Stimulated activated naive CD8-positive, alpha-beta T cell treated with anti-CD3 and anti-CD28 coated beads, Interleukin-15, Interleukin-2, amounts not matched to agents 100 ng/mL and 50 ng/mL, for 24 hours (primary cell): Measurements from ENCODE around the gene TNFRSF9.
"Not testable (repeated sequence)": the region's sequence is repeated elsewhere in the genome, so short reads cannot be mapped to it uniquely, and the experiment has no call there.

Experiments
- H3K27ac Mint-ChIP-seq: one replicate; pipeline ENCODE4 v1.8.0; 2021; ENCODE audit warnings: mild to moderate bottlenecking, mixed read lengths
- H3K27me3 Mint-ChIP-seq: one replicate; pipeline ENCODE4 v1.8.0; 2021; ENCODE audit warnings: mixed read lengths
- H3K36me3 Mint-ChIP-seq: one replicate; pipeline ENCODE4 v1.8.0; 2021; ENCODE audit warnings: low read depth, mixed read lengths
- H3K4me1 Mint-ChIP-seq: one replicate; pipeline ENCODE4 v1.8.0; 2021; ENCODE audit warnings: low read depth, mixed read lengths
- H3K4me3 Mint-ChIP-seq: one replicate; pipeline ENCODE4 v1.8.0; 2021; ENCODE audit warnings: mild to moderate bottlenecking, mixed read lengths
- H3K9me3 Mint-ChIP-seq: one replicate; pipeline ENCODE4 v1.8.0; 2021; ENCODE audit warnings: mixed read lengths

Gene TNFRSF9

GRCh38 chr1:7943251-7943650, 2.6 kb upstream of the TNFRSF9 start:
- Mint-ChIP-seq H3K4me1 (peaks cover 51% of the 10 kb centered on the region), H3K27me3 (no peaks in the 10 kb centered on the region), H3K9me3 (no peaks in the 10 kb centered on the region), H3K27ac (peak overlapping the region; percentile 88), H3K4me3 (peak overlapping the region; percentile 73), H3K36me3 (peaks cover 28% of the 10 kb centered on the region)

- H3K27ac Mint-ChIP-seq, result peak overlapping the region; percentile 100
- peaks cover 51% of the 10 kb centered on the region for H3K4me1 Mint-ChIP-seq
- peaks cover 37% of the 10 kb centered on the region for H3K36me3 Mint-ChIP-seq
Measured at GRCh38 chr1:7942214-7942921, 1.7 kb upstream of the TNFRSF9 start.

GRCh38 chr1:7941437-7941793, 776 bp upstream of the TNFRSF9 start:
- Mint-ChIP-seq H3K9me3 (no peaks in the 10 kb centered on the region), H3K27me3 (no peaks in the 10 kb centered on the region), H3K27ac (peak overlapping the region; percentile 100), H3K4me1 (peaks cover 58% of the 10 kb centered on the region), H3K36me3 (peaks cover 46% of the 10 kb centered on the region), H3K4me3 (peak overlapping the region; percentile 94)

More at GRCh38 chr1:7942214-7942921, 1.7 kb upstream of the TNFRSF9 start:
- peak overlapping the region; percentile 94 for H3K4me3 Mint-ChIP-seq
- H3K9me3 Mint-ChIP-seq, result no peaks in the 10 kb centered on the region
- H3K27me3 Mint-ChIP-seq, result no peaks in the 10 kb centered on the region

- H3K9me3 Mint-ChIP-seq, result no peaks in the 10 kb centered on the region
- peaks cover 68% of the 10 kb centered on the region for H3K4me1 Mint-ChIP-seq
- peak overlapping the region; percentile 94 for H3K4me3 Mint-ChIP-seq
- peaks cover 60% of the 10 kb centered on the region for H3K36me3 Mint-ChIP-seq
- H3K27ac Mint-ChIP-seq, result peak overlapping the region; percentile 100
- H3K27me3 Mint-ChIP-seq, result no peaks in the 10 kb centered on the region
Measured at GRCh38 chr1:7940034-7940433, 605 bp downstream of the TNFRSF9 start.

- peak overlapping the region; percentile 100 for H3K27ac Mint-ChIP-seq
- peaks cover 76% of the 10 kb centered on the region for H3K4me1 Mint-ChIP-seq
- H3K4me3 Mint-ChIP-seq, result peak overlapping the region; percentile 94
- H3K36me3 Mint-ChIP-seq, result peaks cover 80% of the 10 kb centered on the region
- no peaks in the 10 kb centered on the region for H3K27me3 Mint-ChIP-seq
- no peaks in the 10 kb centered on the region for H3K9me3 Mint-ChIP-seq
Measured at GRCh38 chr1:7938070-7938469, 2.6 kb downstream of the TNFRSF9 start.

- Mint-ChIP-seq H3K27ac (peak overlapping the region; percentile 98), H3K36me3 (peaks cover 98% of the 10 kb centered on the region), H3K4me3 (peak overlapping the region; percentile 76), H3K9me3 (no peaks in the 10 kb centered on the region), H3K4me1 (peaks cover 95% of the 10 kb centered on the region), H3K27me3 (no peaks in the 10 kb centered on the region)
Measured at GRCh38 chr1:7932524-7933138, 8.0 kb downstream of the TNFRSF9 start.

GRCh38 chr1:7931446-7931812, 9.2 kb downstream of the TNFRSF9 start:
- H3K4me3 Mint-ChIP-seq, result peak overlapping the region; percentile 75
- peaks cover 98% of the 10 kb centered on the region for H3K36me3 Mint-ChIP-seq
- H3K4me1 Mint-ChIP-seq, result peaks cover 97% of the 10 kb centered on the region
- no peaks in the 10 kb centered on the region for H3K27me3 Mint-ChIP-seq
- no peaks in the 10 kb centered on the region for H3K9me3 Mint-ChIP-seq
- H3K27ac Mint-ChIP-seq, result peak overlapping the region; percentile 98

- Mint-ChIP-seq H3K4me3 (peak overlapping the region; percentile 75), H3K36me3 (peaks cover 98% of the 10 kb centered on the region), H3K27me3 (no peaks in the 10 kb centered on the region)
Measured at GRCh38 chr1:7930645-7931445, 9.8 kb downstream of the TNFRSF9 start.

GRCh38 chr1:7929637-7930036, 11.0 kb downstream of the TNFRSF9 start:
- H3K36me3 Mint-ChIP-seq, result peaks cover 91% of the 10 kb centered on the region
- H3K9me3 Mint-ChIP-seq, result no peaks in the 10 kb centered on the region
- no peaks in the 10 kb centered on the region for H3K27me3 Mint-ChIP-seq
- peaks cover 90% of the 10 kb centered on the region for H3K4me1 Mint-ChIP-seq
- H3K4me3 Mint-ChIP-seq, result peak overlapping the region; percentile 75
- H3K27ac Mint-ChIP-seq, result peak overlapping the region; percentile 98

More at GRCh38 chr1:7930645-7931445, 9.8 kb downstream of the TNFRSF9 start:
- peak overlapping the region; percentile 98 for H3K27ac Mint-ChIP-seq
- peaks cover 98% of the 10 kb centered on the region for H3K4me1 Mint-ChIP-seq
- no peaks in the 10 kb centered on the region for H3K9me3 Mint-ChIP-seq

GRCh38 chr1:7928247-7928646, 12.4 kb downstream of the TNFRSF9 start:
- Mint-ChIP-seq H3K4me3 (peak overlapping the region; percentile 56), H3K27me3 (no peaks in the 10 kb centered on the region), H3K36me3 (peaks cover 90% of the 10 kb centered on the region), H3K4me1 (peaks cover 89% of the 10 kb centered on the region), H3K27ac (peak overlapping the region; percentile 74), H3K9me3 (no peaks in the 10 kb centered on the region)

GRCh38 chr1:7927061-7927460, 13.6 kb downstream of the TNFRSF9 start:
- Mint-ChIP-seq H3K4me3 (peak overlapping the region; percentile 22), H3K27ac (peak overlapping the region; percentile 61), H3K36me3 (peaks cover 87% of the 10 kb centered on the region), H3K4me1 (peaks cover 88% of the 10 kb centered on the region)
- not testable (repeated sequence) for H3K9me3 Mint-ChIP-seq, H3K27me3 Mint-ChIP-seq

- H3K9me3 Mint-ChIP-seq, result no peaks in the 10 kb centered on the region
- peak overlapping the region; percentile 21 for H3K4me3 Mint-ChIP-seq
- peak overlapping the region; percentile 98 for H3K27ac Mint-ChIP-seq
- H3K36me3 Mint-ChIP-seq, result peaks cover 77% of the 10 kb centered on the region
- peaks cover 85% of the 10 kb centered on the region for H3K4me1 Mint-ChIP-seq
- H3K27me3 Mint-ChIP-seq, result no peaks in the 10 kb centered on the region
Measured at GRCh38 chr1:7922301-7922700, 18.3 kb downstream of the TNFRSF9 start.

GRCh38 chr1:7921796-7922195, 18.8 kb downstream of the TNFRSF9 start:
- Mint-ChIP-seq H3K9me3 (no peaks in the 10 kb centered on the region), H3K27me3 (no peaks in the 10 kb centered on the region), H3K27ac (peak overlapping the region; percentile 98), H3K4me1 (peaks cover 85% of the 10 kb centered on the region), H3K4me3 (peak overlapping the region; percentile 21), H3K36me3 (peaks cover 77% of the 10 kb centered on the region)

- Mint-ChIP-seq H3K4me3 (peak overlapping the region; percentile 79), H3K9me3 (no peaks in the 10 kb centered on the region), H3K36me3 (peaks cover 73% of the 10 kb centered on the region), H3K4me1 (peaks cover 88% of the 10 kb centered on the region), H3K27ac (peak overlapping the region; percentile 98), H3K27me3 (no peaks in the 10 kb centered on the region)
Measured at GRCh38 chr1:7919880-7920279, 20.8 kb downstream of the TNFRSF9 start.

- Mint-ChIP-seq H3K4me1 (peaks cover 92% of the 10 kb centered on the region), H3K27ac (peak overlapping the region; percentile 85), H3K4me3 (peak overlapping the region; percentile 20), H3K36me3 (peaks cover 64% of the 10 kb centered on the region)
- H3K27me3 Mint-ChIP-seq, H3K9me3 Mint-ChIP-seq: not testable (repeated sequence)
Measured at GRCh38 chr1:7917971-7918370, 22.7 kb downstream of the TNFRSF9 start.
